22Rv1 (cell line): ENCODE measurements around the gene DOCK8.

ENCODE experiments used
- H3K27ac ChIP-seq: fragments of 450-650 bp; 2 replicates; pipeline ENCODE4 v1.5.1; 2017
- ZFX ChIP-seq: fragments of 450-650 bp; IDR thresholded peaks from 2 replicates; pipeline ENCODE4 v1.6.1; 2017; ENCODE audit warnings: antibody characterized with exemption, borderline replicate concordance
- TF ChIP-seq, protein P1 (sequence below): fragments of 450-650 bp; IDR thresholded peaks from 2 replicates; pipeline ENCODE4 v1.5.1; 2017; ENCODE audit warnings: mild to moderate bottlenecking

DOCK8 gene

DNA sequence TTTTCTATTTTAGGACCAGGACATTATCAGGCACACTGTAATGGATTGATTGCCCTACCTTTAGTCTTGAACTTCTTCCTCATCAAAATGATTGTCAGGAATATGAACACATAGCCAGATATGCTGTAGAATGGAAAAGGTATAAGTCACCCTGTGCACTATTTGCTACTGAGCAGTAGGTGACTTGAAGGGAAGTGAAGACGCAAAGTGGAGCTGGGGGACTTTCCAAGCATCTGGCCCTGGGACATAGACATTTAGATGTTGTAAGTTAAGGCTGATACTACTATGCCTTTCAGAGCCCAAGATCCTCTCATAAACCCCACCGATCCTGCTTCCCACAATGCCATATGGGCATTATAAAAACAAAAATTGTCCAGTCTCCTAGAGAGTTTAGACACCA is 174.5 kb downstream of the DOCK8 start:
- no peak overlapping the region for H3K27ac ChIP-seq
- TF ChIP-seq, protein P1, sequence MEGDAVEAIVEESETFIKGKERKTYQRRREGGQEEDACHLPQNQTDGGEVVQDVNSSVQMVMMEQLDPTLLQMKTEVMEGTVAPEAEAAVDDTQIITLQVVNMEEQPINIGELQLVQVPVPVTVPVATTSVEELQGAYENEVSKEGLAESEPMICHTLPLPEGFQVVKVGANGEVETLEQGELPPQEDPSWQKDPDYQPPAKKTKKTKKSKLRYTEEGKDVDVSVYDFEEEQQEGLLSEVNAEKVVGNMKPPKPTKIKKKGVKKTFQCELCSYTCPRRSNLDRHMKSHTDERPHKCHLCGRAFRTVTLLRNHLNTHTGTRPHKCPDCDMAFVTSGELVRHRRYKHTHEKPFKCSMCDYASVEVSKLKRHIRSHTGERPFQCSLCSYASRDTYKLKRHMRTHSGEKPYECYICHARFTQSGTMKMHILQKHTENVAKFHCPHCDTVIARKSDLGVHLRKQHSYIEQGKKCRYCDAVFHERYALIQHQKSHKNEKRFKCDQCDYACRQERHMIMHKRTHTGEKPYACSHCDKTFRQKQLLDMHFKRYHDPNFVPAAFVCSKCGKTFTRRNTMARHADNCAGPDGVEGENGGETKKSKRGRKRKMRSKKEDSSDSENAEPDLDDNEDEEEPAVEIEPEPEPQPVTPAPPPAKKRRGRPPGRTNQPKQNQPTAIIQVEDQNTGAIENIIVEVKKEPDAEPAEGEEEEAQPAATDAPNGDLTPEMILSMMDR = no peak
- no peak for TF ChIP-seq ZFX

DNA sequence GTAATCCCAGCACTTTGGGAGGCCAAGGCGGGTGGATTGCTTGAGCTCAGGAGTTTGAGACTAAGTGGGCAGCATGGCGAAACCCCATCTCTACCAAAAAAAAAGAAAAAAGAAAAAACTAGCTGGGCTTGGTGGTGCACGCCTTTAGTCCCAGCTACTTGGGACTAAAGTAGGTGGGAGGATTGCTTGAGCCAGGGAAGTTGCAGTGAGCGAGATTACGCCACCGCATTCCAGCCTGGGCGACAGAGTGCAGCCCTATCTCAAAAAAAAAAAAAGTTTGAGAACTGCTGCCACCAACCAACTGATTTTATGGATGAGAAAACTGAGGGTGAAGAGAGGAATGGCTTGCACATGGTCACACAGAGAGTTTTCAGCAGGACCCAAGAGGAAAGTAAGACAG is 175.1 kb downstream of the DOCK8 start:
- no peak overlapping the region for H3K27ac ChIP-seq
- TF ChIP-seq ZFX = no peak
- TF ChIP-seq, protein P1 = no peak

DNA sequence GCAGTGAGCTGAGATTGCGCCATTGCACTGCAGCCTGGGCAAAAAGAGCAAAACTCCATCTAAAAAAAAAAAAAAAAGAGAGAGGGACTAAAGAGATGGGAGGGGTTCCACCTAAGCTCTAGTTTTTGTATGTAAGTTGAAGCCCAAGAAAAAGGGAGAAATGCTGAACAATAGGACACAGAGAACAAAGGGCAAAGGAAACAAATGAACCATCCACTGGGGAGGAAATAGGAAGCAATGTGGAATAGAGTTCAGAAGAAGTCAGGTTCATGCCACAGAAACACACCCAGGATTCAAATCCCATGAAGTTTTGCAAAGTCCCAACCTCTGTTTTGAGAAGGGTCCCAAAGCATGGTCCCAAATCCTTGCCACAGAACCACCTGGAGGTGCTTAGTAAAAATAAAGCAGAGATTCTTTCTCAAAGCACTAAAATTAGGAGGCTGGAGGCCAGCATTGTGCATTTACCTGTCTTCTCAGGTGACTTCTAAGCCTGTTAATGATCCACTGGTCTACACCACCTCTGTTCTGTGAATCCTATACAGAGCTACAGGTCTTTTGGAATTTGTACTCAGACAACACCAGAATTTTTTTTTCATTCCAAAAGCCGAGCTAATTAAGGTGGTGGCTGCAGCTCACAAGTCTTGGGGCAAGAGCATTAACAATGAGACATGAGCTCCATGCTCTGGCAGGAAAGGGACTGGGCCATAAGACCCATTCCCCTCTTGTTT is 177.6 kb downstream of the DOCK8 start:
- TF ChIP-seq ZFX = no peak
- TF ChIP-seq, protein P1 = no peak
- no peak overlapping the region for H3K27ac ChIP-seq

DNA sequence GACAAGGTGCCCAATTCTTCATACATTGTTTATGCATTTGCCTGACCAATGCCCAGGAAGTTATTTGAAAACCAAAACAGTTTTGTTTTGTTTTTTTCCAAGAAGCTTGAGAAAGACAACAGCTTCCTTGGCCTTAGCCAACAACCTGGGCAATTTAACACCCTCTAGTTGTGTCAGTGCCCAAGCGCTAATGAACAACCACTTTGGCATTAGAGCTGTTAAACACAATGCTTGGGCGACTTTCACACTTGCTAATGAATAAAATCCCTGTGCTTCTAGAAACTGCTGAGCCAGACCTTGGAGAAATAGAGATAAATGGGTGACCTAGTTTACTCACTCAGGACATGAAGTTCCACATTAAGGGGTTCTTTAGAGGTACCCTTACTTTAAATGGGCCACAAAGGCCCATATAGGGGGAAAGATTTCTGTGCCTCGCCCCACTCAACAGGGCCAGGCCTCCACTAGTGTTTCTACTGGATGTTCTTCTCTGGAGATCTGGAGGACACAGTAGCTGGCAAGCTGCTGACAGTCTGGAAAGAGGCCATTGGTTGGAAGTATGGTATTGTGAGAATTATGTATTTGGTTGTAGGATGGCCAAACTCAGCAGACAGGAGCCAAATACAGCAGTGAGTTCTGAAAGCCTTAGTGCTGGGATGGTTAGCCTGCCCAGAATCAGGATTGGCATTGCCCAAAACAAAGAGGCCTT is 179.8 kb downstream of the DOCK8 start:
- TF ChIP-seq, protein P1 = no peak
- TF ChIP-seq ZFX = no peak
- no peak overlapping the region for H3K27ac ChIP-seq

DNA sequence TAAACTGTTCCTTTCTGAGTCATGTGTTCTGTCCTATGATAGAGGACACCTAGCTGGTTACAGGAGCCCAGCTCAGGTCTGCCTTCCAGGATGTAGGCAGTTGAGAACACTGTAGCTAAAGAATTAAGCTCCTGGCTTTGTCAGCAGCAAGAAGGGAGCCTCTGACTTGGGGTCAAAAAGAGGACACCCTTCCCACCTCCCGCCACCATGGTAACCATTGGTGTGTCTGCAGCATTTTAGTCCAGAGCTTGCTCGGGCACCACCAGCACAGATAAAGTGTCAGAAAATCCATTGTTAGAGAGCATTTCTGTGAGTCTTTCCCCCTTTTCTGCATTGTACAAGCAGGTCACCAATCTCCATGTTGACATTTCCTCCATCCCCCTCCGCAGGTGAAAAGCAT is 181.7 kb downstream of the DOCK8 start:
- H3K27ac ChIP-seq = no peak overlapping the region
- TF ChIP-seq, protein P1 = no peak

DNA sequence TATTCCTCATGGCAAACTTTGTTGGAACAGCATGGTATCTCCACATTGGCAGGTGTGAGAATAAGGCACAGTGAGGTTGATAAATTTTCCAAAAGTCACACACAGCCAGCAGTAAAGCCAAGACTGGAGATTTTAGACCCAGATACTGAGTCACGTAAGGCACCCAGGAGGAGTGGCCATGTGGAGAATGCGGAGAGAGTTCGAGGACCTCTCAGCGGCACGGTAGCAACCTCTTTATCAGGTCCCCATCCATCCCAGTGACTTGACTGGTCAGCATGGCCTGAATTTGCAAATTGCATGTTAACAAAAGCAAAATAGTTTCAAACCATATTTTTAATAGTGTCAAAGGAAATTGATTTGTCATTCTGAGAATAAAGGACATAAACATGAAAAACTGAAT is 183.4 kb downstream of the DOCK8 start:
- TF ChIP-seq, protein P1 = no peak
- no peak for TF ChIP-seq ZFX
- H3K27ac ChIP-seq = no peak overlapping the region

DNA sequence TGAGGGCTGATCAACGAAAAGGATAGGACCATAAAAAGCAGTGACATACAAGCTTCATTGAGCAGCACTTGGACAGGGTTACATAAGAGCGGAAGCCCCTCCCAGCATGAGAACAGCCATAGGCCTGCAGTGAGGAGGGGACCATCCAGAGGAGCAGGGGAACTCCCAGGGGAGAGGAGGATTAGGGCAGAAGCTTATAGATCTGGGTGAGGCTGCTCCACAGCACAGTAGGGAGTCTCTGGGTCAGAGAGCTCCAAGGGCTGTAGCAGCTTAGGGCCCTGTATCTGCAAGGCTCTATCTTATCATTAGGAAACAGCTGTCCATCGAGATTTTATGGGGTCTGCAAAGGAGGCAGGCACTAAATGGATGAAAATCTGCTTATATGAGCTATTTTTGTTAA is 186.6 kb downstream of the DOCK8 start:
- TF ChIP-seq ZFX = no peak
- TF ChIP-seq, protein P1 = no peak
- H3K27ac ChIP-seq = no peak overlapping the region
